Adrenal gland (tissue), 12 donors: Measurements from ENCODE around the gene SHF. TPM values are rescaled to one million over a fixed set of nuclear protein-coding genes. Genes with fewer than 3 reads are reported as not detected.

Experiments used
- DNase-seq, 7 donors: peaks; one replicate each; pipeline ENCODE4 v3.0.0-alpha.2; 2019 to 2020
- H3K27ac ChIP-seq, 5 donors: fragments of 200-600 bp; sonication (generic) in 4 of 5; 1 replicate in 3 of 5; 2 replicates in 2 of 5; pipeline versions ENCODE4 v1.5.1 to v1.8.0; 2016 to 2020; ENCODE audit warnings: mild to moderate bottlenecking in 1 of 5
- H3K27me3 ChIP-seq: fragments of 200-600 bp; 2 replicates; pipeline ENCODE4 v1.8.0; 2021
- H3K36me3 ChIP-seq, 2 donors: fragments of 200-600 bp; replicated peaks in 1 of 2; 1 replicate in 1 of 2; 2 replicates in 1 of 2; pipeline versions ENCODE4 v1.5.1 to v1.8.0; 2018 to 2022
- H3K4me1 ChIP-seq, 2 donors: fragments of 200-600 bp; replicated peaks in 1 of 2; 1 replicate in 1 of 2; 2 replicates in 1 of 2; pipeline versions ENCODE4 v1.5.1 to v1.8.0; 2018 to 2021
- H3K4me3 ChIP-seq, 4 donors: fragments of 200-600 bp; sonication (generic) in 3 of 4; one replicate each; pipeline ENCODE4 v1.5.1; 2016 to 2018
- H3K9me3 ChIP-seq, 3 donors: fragments of 200-600 bp; sonication (generic) in 1 of 3; replicated peaks in 1 of 3; 1 replicate in 2 of 3; 2 replicates in 1 of 3; pipeline versions ENCODE4 v1.5.1 to v1.8.0; 2016 to 2021
- CTCF ChIP-seq, 6 experiments: fragments of 450-650 bp in 4 of 6; fragments of 200-600 bp in 2 of 6; sonication (generic) in 1 of 6; IDR thresholded peaks; 1 replicate in 5 of 6; 2 replicates in 1 of 6; pipeline versions ENCODE4 v1.5.1 to v1.8.0; 2016 to 2021; ENCODE audit warnings: antibody characterized with exemption in 6 of 6, mild to moderate bottlenecking in 2 of 6, moderate library complexity in 1 of 6
- POLR2A ChIP-seq, 2 donors: fragments of 450-650 bp; IDR thresholded peaks; one replicate each; pipeline ENCODE4 v1.6.1; 2017; ENCODE audit warnings: antibody characterized with exemption in 2 of 2, mild to moderate bottlenecking in 2 of 2, moderate library complexity in 1 of 2
- WGBS, 4 donors: extraction: QIAGEN DNeasy Blood & Tissue Kit in 2 of 4; methylation state at CpG; one replicate each; pipeline versions ENCODE4 v1.1.5 to v1.1.7; 2013 to 2017; 5-methylcytosine and 5-hydroxymethylcytosine counted together
- intact Hi-C, 2 donors: fragments of 100-400 bp; cut with DNase I; formaldehyde crosslinking; loops; one replicate each; pipeline versions ENCODE4 v1.14.1 to v1.15.0; 2022 to 2023
- polyA plus RNA-seq, 3 donors: library from polyadenylated mRNA; stranded (reverse); fragments of 200-250 nt in 2 of 3; fragments of 350-450 nt in 1 of 3; fragmentation: Illumina TruSeq in 1 of 3; extraction: RNeasy Lipid Tissue Mini Kit (QIAGEN cat#74804) in 1 of 3; gene quantifications; one replicate each; pipeline ENCODE4 v1.2.3, GENCODE V29; 2013 to 2014
- total RNA-seq, 9 donors: library from RNA; depleted of rRNA in 4 of 9; stranded (reverse); fragments of >200 nt in 4 of 9; fragments of 120-200 nt in 1 of 9; fragmentation: NEBNext Ultra II Directional in 1 of 9; extraction: Animal tissue kit (Norgen Biotek cat#: 25700) in 1 of 9; gene quantifications; one replicate each; pipeline versions ENCODE4 v1.1.0 to v1.2.4, GENCODE V29; 2013 to 2023
- donor health status: healthy with polysubstance abuse.
- donor health status: Bipolar disorder and iron deficiency.
- donor health status: DM: yes; HTN: yes; CAD: no.
- donor health status: DM: no; HTN: no; CAD: no.
- donor health status: DM: no; HTN: no; CAD: no.
- donor health status: DM: yes; HTN: yes; CAD: no.

SHF gene
- total and polyA plus RNA-seq, 12 donors = 3.2 to 30.0 (median 17.3) TPM

GRCh38 chr15:45162771-45163507 lies 24.8 kb downstream of the SHF start:
- Histone ChIP-seq H3K27me3 (no peaks in the 10 kb centered on the region), H3K36me3 (no peaks in the 10 kb centered on the region), H3K4me3 (no peak overlapping the region), H3K4me1 (peaks cover 6 to 20% of the 10 kb centered on the region in 2 donors), H3K27ac (peak overlapping the region in 2 of 5 donors; percentile 18 to 50), H3K9me3 (no peaks in the 10 kb centered on the region)
- intact Hi-C loops = loop anchor here (10.0 kb wide), 2 partner anchors 232 to 242 kb away; a partner anchor contains a TSS
- DNase-seq = peak; percentile 79 to 92 (median 84)
- TF ChIP-seq POLR2A (IDR thresholded peaks at IDR 0.05) (no peak), CTCF (IDR thresholded peaks at IDR 0.05) (peak; percentile 76 to 97 (median 93))
- WGBS, 4 donors = 6 to 19% (median 9%) methylated on average over 4 to 7 of the region's 7 CpGs

- TF ChIP-seq POLR2A (IDR thresholded peaks at IDR 0.05) (no peak), CTCF (IDR thresholded peaks at IDR 0.05) (no peak)
- 91 to 95% (median 91%) methylated on average over 7 to 14 of the region's 14 CpGs for WGBS, 4 donors
- H3K36me3 ChIP-seq = no peaks in the 10 kb centered on the region
- H3K9me3 ChIP-seq = no peaks in the 10 kb centered on the region
- no peaks in the 10 kb centered on the region for H3K27me3 ChIP-seq
- intact Hi-C loops = loop anchor here (10.0 kb wide), 2 partner anchors 233 to 243 kb away; a partner anchor contains a TSS
- H3K4me1 ChIP-seq = peaks cover 6 to 20% of the 10 kb centered on the region in 2 donors
- H3K27ac ChIP-seq = no peak overlapping the region
- no peak overlapping the region for H3K4me3 ChIP-seq
- DNase-seq = no peak
Observed at GRCh38 chr15:45161666-45162065, 26.1 kb downstream of the SHF start.

- H3K4me1 ChIP-seq = peaks cover 0 to 11% of the 10 kb centered on the region in 2 donors
- H3K9me3 ChIP-seq = no peaks in the 10 kb centered on the region
- H3K36me3 ChIP-seq = no peaks in the 10 kb centered on the region
- no peak for DNase-seq
- 73 to 76% (median 75%) methylated on average over 1 of the region's 1 CpG for WGBS, 4 donors
- intact Hi-C loops = no loop called here
- no peaks in the 10 kb centered on the region for H3K27me3 ChIP-seq
- H3K27ac ChIP-seq = no peak overlapping the region
- H3K4me3 ChIP-seq = no peak overlapping the region
- no peak for TF ChIP-seq CTCF (IDR thresholded peaks at IDR 0.05)
- no peak for TF ChIP-seq POLR2A (IDR thresholded peaks at IDR 0.05)
Observed at GRCh38 chr15:45157974-45158373, 29.8 kb downstream of the SHF start.

- no peaks in the 10 kb centered on the region for H3K36me3 ChIP-seq
- no peaks in the 10 kb centered on the region for H3K9me3 ChIP-seq
- 69 to 81% (median 79%) methylated on average over 7 of the region's 7 CpGs for WGBS, 4 donors
- intact Hi-C loops = no loop called here
- H3K4me1 ChIP-seq = peaks cover 0 to 7% of the 10 kb centered on the region in 2 donors
- H3K27ac ChIP-seq = peak overlapping the region in 1 of 5 donors; percentile 54
- no peaks in the 10 kb centered on the region for H3K27me3 ChIP-seq
- no peak for TF ChIP-seq CTCF (IDR thresholded peaks at IDR 0.05)
- DNase-seq = no peak
- no peak overlapping the region for H3K4me3 ChIP-seq
Observed at GRCh38 chr15:45156744-45157455, 30.9 kb downstream of the SHF start.
